ENCODE measurements around the gene ACTRT2. TPM values are rescaled to one million over a fixed set of nuclear protein-coding genes. Genes with fewer than 3 reads are reported as not detected.

ACTRT2 gene
- polyA plus RNA-seq, 1 of the 3 experiments (the other 2 are of a cell fraction): not detected

DNA sequence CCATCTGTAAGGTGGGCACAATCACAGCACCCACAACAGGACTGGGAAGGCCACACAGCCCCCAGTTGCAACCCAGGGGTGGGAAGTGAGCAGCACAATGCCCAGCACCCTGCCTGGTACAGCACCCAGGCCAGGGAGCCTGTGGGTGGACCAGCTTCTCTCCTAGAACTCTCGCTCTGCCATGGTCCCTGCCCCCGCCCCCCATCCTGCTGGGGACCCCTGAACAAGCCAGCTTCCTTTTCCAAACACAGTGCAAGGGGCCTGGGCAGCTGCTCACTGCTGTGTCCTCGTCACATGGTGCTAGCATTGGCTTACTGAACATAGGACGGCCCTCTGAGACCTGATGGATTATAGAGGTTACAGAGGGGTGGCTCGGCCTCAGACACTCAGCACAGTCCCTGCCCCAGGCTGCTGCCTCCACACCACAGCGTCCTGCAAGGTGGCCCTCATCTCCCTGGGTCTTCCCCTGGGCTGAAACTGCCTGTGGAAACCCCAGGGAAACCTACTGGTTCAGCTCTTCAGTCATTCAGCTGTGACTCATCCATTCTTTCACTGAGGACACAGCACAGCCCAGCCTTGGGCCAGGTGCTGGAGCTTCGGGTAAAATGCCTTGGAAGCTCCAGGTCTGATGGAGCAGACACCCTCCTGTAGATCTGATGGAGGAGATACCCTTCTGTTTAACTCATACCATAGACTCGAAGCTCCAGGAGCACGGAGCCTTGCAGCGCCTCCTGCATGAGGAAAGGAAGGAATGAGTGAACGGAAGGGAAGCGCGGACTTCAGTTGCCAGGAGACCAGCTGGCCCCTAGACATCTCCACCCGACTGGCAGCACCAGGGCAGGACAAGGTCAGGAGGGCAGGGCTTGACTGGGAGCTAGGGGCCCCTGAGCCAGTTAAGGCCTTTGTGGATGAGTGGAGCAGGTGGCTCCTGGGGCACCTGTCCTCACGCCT is 39.6 kb downstream of the ACTRT2 start:
- Histone ChIP-seq H2AFZ (ENCODE audit: low read depth) (no peak overlapping the region), H3K9me3 (no peaks in the 10 kb centered on the region), H3K9ac (no peak overlapping the region), H3K27me3 (ENCODE audit: insufficient read depth) (peaks cover 28% of the 10 kb centered on the region), H4K20me1 (ENCODE audit: insufficient read depth) (no peaks in the 10 kb centered on the region), H3K4me1 (ENCODE audit: control insufficient read depth in 1 of 2, insufficient read depth in 2 of 2, low read depth in 1 of 2, low read length in 1 of 2) (no peaks in the 10 kb centered on the region), H3K27ac (ENCODE audit: low read depth in 2 of 2, low read length in 1 of 2) (no peak overlapping the region), H3K9me2 (no peaks in the 10 kb centered on the region), H3K79me2 (ENCODE audit: insufficient read depth) (no peaks in the 10 kb centered on the region), H3K4me3 (ENCODE audit: low read depth in 2 of 2, low read length in 1 of 2) (no peak overlapping the region), H3F3A (replicated peaks; ENCODE audit: insufficient read depth) (no peaks in the 10 kb centered on the region), H3K36me3 (replicated peaks in 1 of 2; ENCODE audit: control insufficient read depth in 1 of 2, insufficient read depth in 2 of 2, low read length in 1 of 2) (no peaks in the 10 kb centered on the region), H3K4me2 (no peak overlapping the region)
- CTCF ChIA-PET: interaction anchor here (0.8 kb wide), 1 partner anchor 48 kb away, joined by 3 read pairs; no protein-coding TSS in a partner anchor
- TF ChIP-seq MXI1 (IDR thresholded peaks at IDR 0.05; ENCODE audit: low read depth, low read length) (no peak), TAF1 (IDR thresholded peaks at IDR 0.05; ENCODE audit: borderline replicate concordance, low read depth, low read length) (no peak), GABPA (IDR thresholded peaks at IDR 0.05; ENCODE audit: low read depth) (no peak), FOSL2 (IDR thresholded peaks at IDR 0.05; ENCODE audit: borderline replicate concordance, low read depth) (no peak), EZH2phosphoT487 (IDR thresholded peaks at IDR 0.05; ENCODE audit: borderline replicate concordance, low read depth) (no peak), ELF1 (IDR thresholded peaks at IDR 0.05) (no peak), RAD21 (IDR thresholded peaks at IDR 0.05; ENCODE audit: low read length) (no peak), NFIC (IDR thresholded peaks at IDR 0.05; ENCODE audit: borderline replicate concordance) (no peak), RXRA (IDR thresholded peaks at IDR 0.05; ENCODE audit: borderline replicate concordance, low read depth) (no peak), NRF1 (IDR thresholded peaks at IDR 0.05; ENCODE audit: low read depth, low read length) (no peak), CHD2 (IDR thresholded peaks at IDR 0.05; ENCODE audit: low read length, partially characterized antibody) (no peak), SIN3A (IDR thresholded peaks at IDR 0.05; ENCODE audit: borderline replicate concordance, low read depth, low read length) (no peak)
- TF ChIP-seq, protein P1, sequence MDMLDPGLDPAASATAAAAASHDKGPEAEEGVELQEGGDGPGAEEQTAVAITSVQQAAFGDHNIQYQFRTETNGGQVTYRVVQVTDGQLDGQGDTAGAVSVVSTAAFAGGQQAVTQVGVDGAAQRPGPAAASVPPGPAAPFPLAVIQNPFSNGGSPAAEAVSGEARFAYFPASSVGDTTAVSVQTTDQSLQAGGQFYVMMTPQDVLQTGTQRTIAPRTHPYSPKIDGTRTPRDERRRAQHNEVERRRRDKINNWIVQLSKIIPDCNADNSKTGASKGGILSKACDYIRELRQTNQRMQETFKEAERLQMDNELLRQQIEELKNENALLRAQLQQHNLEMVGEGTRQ (IDR thresholded peaks at IDR 0.05; ENCODE audit: borderline replicate concordance, low read depth, low read length): no peak
- TF ChIP-seq, protein P2, sequence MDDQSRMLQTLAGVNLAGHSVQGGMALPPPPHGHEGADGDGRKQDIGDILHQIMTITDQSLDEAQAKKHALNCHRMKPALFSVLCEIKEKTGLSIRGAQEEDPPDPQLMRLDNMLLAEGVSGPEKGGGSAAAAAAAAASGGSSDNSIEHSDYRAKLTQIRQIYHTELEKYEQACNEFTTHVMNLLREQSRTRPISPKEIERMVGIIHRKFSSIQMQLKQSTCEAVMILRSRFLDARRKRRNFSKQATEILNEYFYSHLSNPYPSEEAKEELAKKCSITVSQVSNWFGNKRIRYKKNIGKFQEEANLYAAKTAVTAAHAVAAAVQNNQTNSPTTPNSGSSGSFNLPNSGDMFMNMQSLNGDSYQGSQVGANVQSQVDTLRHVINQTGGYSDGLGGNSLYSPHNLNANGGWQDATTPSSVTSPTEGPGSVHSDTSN (IDR thresholded peaks at IDR 0.05): no peak
- TF ChIP-seq, protein P3, sequence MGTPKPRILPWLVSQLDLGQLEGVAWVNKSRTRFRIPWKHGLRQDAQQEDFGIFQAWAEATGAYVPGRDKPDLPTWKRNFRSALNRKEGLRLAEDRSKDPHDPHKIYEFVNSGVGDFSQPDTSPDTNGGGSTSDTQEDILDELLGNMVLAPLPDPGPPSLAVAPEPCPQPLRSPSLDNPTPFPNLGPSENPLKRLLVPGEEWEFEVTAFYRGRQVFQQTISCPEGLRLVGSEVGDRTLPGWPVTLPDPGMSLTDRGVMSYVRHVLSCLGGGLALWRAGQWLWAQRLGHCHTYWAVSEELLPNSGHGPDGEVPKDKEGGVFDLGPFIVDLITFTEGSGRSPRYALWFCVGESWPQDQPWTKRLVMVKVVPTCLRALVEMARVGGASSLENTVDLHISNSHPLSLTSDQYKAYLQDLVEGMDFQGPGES (IDR thresholded peaks at IDR 0.05; ENCODE audit: low read depth, low read length): no peak
- TF ChIP-seq, protein P4, sequence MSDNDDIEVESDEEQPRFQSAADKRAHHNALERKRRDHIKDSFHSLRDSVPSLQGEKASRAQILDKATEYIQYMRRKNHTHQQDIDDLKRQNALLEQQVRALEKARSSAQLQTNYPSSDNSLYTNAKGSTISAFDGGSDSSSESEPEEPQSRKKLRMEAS (IDR thresholded peaks at IDR 0.05; ENCODE audit: low read depth): no peak
- TF ChIP-seq, protein P5, sequence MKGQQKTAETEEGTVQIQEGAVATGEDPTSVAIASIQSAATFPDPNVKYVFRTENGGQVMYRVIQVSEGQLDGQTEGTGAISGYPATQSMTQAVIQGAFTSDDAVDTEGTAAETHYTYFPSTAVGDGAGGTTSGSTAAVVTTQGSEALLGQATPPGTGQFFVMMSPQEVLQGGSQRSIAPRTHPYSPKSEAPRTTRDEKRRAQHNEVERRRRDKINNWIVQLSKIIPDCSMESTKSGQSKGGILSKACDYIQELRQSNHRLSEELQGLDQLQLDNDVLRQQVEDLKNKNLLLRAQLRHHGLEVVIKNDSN (IDR thresholded peaks at IDR 0.05; ENCODE audit: borderline replicate concordance, low read depth): no peak
- TF ChIP-seq, protein P6, sequence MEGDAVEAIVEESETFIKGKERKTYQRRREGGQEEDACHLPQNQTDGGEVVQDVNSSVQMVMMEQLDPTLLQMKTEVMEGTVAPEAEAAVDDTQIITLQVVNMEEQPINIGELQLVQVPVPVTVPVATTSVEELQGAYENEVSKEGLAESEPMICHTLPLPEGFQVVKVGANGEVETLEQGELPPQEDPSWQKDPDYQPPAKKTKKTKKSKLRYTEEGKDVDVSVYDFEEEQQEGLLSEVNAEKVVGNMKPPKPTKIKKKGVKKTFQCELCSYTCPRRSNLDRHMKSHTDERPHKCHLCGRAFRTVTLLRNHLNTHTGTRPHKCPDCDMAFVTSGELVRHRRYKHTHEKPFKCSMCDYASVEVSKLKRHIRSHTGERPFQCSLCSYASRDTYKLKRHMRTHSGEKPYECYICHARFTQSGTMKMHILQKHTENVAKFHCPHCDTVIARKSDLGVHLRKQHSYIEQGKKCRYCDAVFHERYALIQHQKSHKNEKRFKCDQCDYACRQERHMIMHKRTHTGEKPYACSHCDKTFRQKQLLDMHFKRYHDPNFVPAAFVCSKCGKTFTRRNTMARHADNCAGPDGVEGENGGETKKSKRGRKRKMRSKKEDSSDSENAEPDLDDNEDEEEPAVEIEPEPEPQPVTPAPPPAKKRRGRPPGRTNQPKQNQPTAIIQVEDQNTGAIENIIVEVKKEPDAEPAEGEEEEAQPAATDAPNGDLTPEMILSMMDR (IDR thresholded peaks at IDR 0.05): no peak
- TF ChIP-seq, protein P7, sequence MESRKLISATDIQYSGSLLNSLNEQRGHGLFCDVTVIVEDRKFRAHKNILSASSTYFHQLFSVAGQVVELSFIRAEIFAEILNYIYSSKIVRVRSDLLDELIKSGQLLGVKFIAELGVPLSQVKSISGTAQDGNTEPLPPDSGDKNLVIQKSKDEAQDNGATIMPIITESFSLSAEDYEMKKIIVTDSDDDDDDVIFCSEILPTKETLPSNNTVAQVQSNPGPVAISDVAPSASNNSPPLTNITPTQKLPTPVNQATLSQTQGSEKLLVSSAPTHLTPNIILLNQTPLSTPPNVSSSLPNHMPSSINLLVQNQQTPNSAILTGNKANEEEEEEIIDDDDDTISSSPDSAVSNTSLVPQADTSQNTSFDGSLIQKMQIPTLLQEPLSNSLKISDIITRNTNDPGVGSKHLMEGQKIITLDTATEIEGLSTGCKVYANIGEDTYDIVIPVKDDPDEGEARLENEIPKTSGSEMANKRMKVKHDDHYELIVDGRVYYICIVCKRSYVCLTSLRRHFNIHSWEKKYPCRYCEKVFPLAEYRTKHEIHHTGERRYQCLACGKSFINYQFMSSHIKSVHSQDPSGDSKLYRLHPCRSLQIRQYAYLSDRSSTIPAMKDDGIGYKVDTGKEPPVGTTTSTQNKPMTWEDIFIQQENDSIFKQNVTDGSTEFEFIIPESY (IDR thresholded peaks at IDR 0.05; ENCODE audit: borderline replicate concordance, low read depth): no peak
- 19% methylated on average over 10 of the region's 15 CpGs for WGBS (ENCODE audit: low lambda C conversion rate)
- DNase-seq: no peak
- POLR2A ChIA-PET: no interaction called here

All from SK-N-SH (cell line).